SIG-M5 (cell line): Measurements from ENCODE around the gene SNRPA.
A peak's percentile ranks its signal among the peaks of the same experiment; 100 is the strongest.
"Not testable (repeated sequence)": the region's sequence is repeated elsewhere in the genome, so short reads cannot be mapped to it uniquely, and the experiment has no call there.

Source experiments
- DNase-seq: peaks from one replicate; lab custom pipeline; 2025; lab: John Stamatoyannopoulos, UW

SNRPA gene

GRCh38 chr19:40745402-40745780 is 5.6 kb upstream of the SNRPA start:
- no peak for DNase-seq

- DNase-seq: no peak
Observed at GRCh38 chr19:40747536-40747935, 3.5 kb upstream of the SNRPA start.

GRCh38 chr19:40750058-40750873 is 737 bp upstream of the SNRPA start, which contains the start of gene ACTMAP:
Gene ACTMAP, minus strand, starts transcription at chr19:40750477. Its CDS starts 674 bp downstream, at chr19:40749803.
- DNase-seq: peak; percentile 92

- no peak for DNase-seq
Observed at GRCh38 chr19:40752257-40752781, 1.3 kb downstream of the SNRPA start.

- peak; percentile 67 for DNase-seq
Observed at GRCh38 chr19:40754611-40755247, 3.7 kb downstream of the SNRPA start.

GRCh38 chr19:40755248-40755624 is 4.2 kb downstream of the SNRPA start:
- DNase-seq: no peak

GRCh38 chr19:40755791-40756190 is 4.8 kb downstream of the SNRPA start:
- no peak for DNase-seq

GRCh38 chr19:40756502-40757110 is 5.6 kb downstream of the SNRPA start:
- DNase-seq: no peak

GRCh38 chr19:40758491-40758890 is 7.5 kb downstream of the SNRPA start:
- no peak for DNase-seq

- DNase-seq: no peak
Observed at GRCh38 chr19:40759352-40759751, 8.3 kb downstream of the SNRPA start.

GRCh38 chr19:40762754-40763470 is 11.9 kb downstream of the SNRPA start:
- no peak for DNase-seq

GRCh38 chr19:40763526-40763925 is 12.5 kb downstream of the SNRPA start:
- DNase-seq: no peak

GRCh38 chr19:40763963-40764362 is 13.0 kb downstream of the SNRPA start:
- DNase-seq: no peak

- not testable (repeated sequence) for DNase-seq
Observed at GRCh38 chr19:40766385-40766784, 15.4 kb downstream of the SNRPA start.

GRCh38 chr19:40768869-40769268 is 17.9 kb downstream of the SNRPA start:
- no peak for DNase-seq

- not testable (repeated sequence) for DNase-seq
Observed at GRCh38 chr19:40771101-40771862, 20.3 kb downstream of the SNRPA start.

GRCh38 chr19:40774916-40775631 is 24.1 kb downstream of the SNRPA start, which contains the start of gene MIA:
Gene MIA, plus strand, starts transcription at chr19:40775521. Its CDS starts 22 bp downstream, at chr19:40775543.
- no peak for DNase-seq

GRCh38 chr19:40775632-40776022 is 24.6 kb downstream of the SNRPA start:
- DNase-seq: no peak

GRCh38 chr19:40776364-40776763 is 25.4 kb downstream of the SNRPA start:
- DNase-seq: no peak

- peak; percentile 93 for DNase-seq
Observed at GRCh38 chr19:40776932-40777644, 26.1 kb downstream of the SNRPA start.
